Stimulated activated effector memory CD8-positive, alpha-beta T cell treated with anti-CD3 and anti-CD28 coated beads, Interleukin-12 subunit alpha, Interleukin-12 subunit beta, amount 100 ng/mL, for 72 hours (primary cell): ENCODE measurements around the gene CNOT4.

Experiments used
- ATAC-seq: fragments of 150-1000 bp; cut with Tn5 transposase; 2 replicates; pipeline ENCODE4 v1.10.0; 2021
- DNase-seq, 2 donors: peaks; one replicate each; pipeline ENCODE4 v3.0.0; 2021 to 2022; ENCODE audit warnings: low spot score in 2 of 2
- H3K27ac Mint-ChIP-seq: one replicate; pipeline ENCODE4 v1.8.0; 2022; ENCODE audit warnings: mild to moderate bottlenecking, mixed read lengths
- H3K36me3 Mint-ChIP-seq: one replicate; pipeline ENCODE4 v1.8.0; 2022; ENCODE audit warnings: mild to moderate bottlenecking, mixed read lengths
- H3K4me1 Mint-ChIP-seq: one replicate; pipeline ENCODE4 v1.8.0; 2022; ENCODE audit warnings: mixed read lengths
- H3K4me3 Mint-ChIP-seq: one replicate; pipeline ENCODE4 v1.8.0; 2022; ENCODE audit warnings: mild to moderate bottlenecking, mixed read lengths
- H3K9me3 Mint-ChIP-seq: one replicate; pipeline ENCODE4 v1.8.0; 2022; ENCODE audit warnings: mixed read lengths

Gene CNOT4

GRCh38 chr7:135509839-135510591 lies at the start of gene CNOT4:
Gene CNOT4, minus strand, starts transcription at chr7:135510102. Its CDS starts 71,771 bp downstream, at chr7:135438331.
- Mint-ChIP-seq H3K9me3 (no peaks in the 10 kb centered on the region), H3K4me1 (no peaks in the 10 kb centered on the region), H3K36me3 (peaks cover 4% of the 10 kb centered on the region), H3K27ac (no peak within 1 kb of the TSS), H3K4me3 (no peak within 1 kb of the TSS)
- DNase-seq, result peak; percentile 80 to 92
- ATAC-seq, result peak; percentile 97

GRCh38 chr7:135558881-135559280 lies 49.0 kb upstream of the CNOT4 start:
- Mint-ChIP-seq H3K4me1 (peaks cover 21% of the 10 kb centered on the region), H3K27ac (no peak overlapping the region), H3K36me3 (peaks cover 24% of the 10 kb centered on the region), H3K4me3 (no peak overlapping the region), H3K9me3 (no peaks in the 10 kb centered on the region)
- ATAC-seq, result no peak
- DNase-seq, result no peak

- Mint-ChIP-seq H3K4me3 (no peak overlapping the region), H3K9me3 (no peaks in the 10 kb centered on the region), H3K4me1 (peaks cover 21% of the 10 kb centered on the region), H3K36me3 (peaks cover 24% of the 10 kb centered on the region), H3K27ac (no peak overlapping the region)
- DNase-seq (peak; percentile 41 to 79), ATAC-seq (peak; percentile 83)
Measured at GRCh38 chr7:135558337-135558767, 48.5 kb upstream of the CNOT4 start.

GRCh38 chr7:135557455-135558336 lies 47.8 kb upstream of the CNOT4 start, which contains the start of gene NUP205:
Gene NUP205, plus strand, starts transcription at chr7:135557917. Its CDS starts 28 bp downstream, at chr7:135557945.
- peak; percentile 81 to 93 for DNase-seq
- H3K9me3 Mint-ChIP-seq, result no peaks in the 10 kb centered on the region
- no peak within 1 kb of the TSS for H3K27ac Mint-ChIP-seq
- peaks cover 17% of the 10 kb centered on the region for H3K4me1 Mint-ChIP-seq
- no peak within 1 kb of the TSS for H3K4me3 Mint-ChIP-seq
- peaks cover 20% of the 10 kb centered on the region for H3K36me3 Mint-ChIP-seq
- ATAC-seq, result peak; percentile 90

- no peaks in the 10 kb centered on the region for H3K36me3 Mint-ChIP-seq
- no peaks in the 10 kb centered on the region for H3K4me1 Mint-ChIP-seq
- no peak overlapping the region for H3K27ac Mint-ChIP-seq
- no peaks in the 10 kb centered on the region for H3K9me3 Mint-ChIP-seq
- DNase-seq, result no peak
- ATAC-seq, result no peak
- H3K4me3 Mint-ChIP-seq, result no peak overlapping the region
Measured at GRCh38 chr7:135553346-135553745, 43.4 kb upstream of the CNOT4 start.

GRCh38 chr7:135552148-135552547 lies 42.2 kb upstream of the CNOT4 start:
- H3K4me1 Mint-ChIP-seq, result no peaks in the 10 kb centered on the region
- H3K27ac Mint-ChIP-seq, result no peak overlapping the region
- DNase-seq, result no peak
- no peaks in the 10 kb centered on the region for H3K9me3 Mint-ChIP-seq
- no peaks in the 10 kb centered on the region for H3K36me3 Mint-ChIP-seq
- no peak overlapping the region for H3K4me3 Mint-ChIP-seq
- no peak for ATAC-seq

GRCh38 chr7:135550196-135550595 lies 40.3 kb upstream of the CNOT4 start:
- no peaks in the 10 kb centered on the region for H3K4me1 Mint-ChIP-seq
- H3K36me3 Mint-ChIP-seq, result no peaks in the 10 kb centered on the region
- no peak overlapping the region for H3K27ac Mint-ChIP-seq
- ATAC-seq (no peak), DNase-seq (no peak)
- H3K4me3 Mint-ChIP-seq, result no peak overlapping the region
- H3K9me3 Mint-ChIP-seq, result no peaks in the 10 kb centered on the region

GRCh38 chr7:135541029-135541428 lies 31.1 kb upstream of the CNOT4 start:
- Mint-ChIP-seq H3K4me3 (no peak overlapping the region), H3K36me3 (no peaks in the 10 kb centered on the region), H3K27ac (no peak overlapping the region), H3K4me1 (no peaks in the 10 kb centered on the region), H3K9me3 (no peaks in the 10 kb centered on the region)
- no peak for ATAC-seq
- no peak for DNase-seq

GRCh38 chr7:135539629-135540028 lies 29.7 kb upstream of the CNOT4 start:
- Mint-ChIP-seq H3K4me1 (no peaks in the 10 kb centered on the region), H3K4me3 (no peak overlapping the region), H3K36me3 (no peaks in the 10 kb centered on the region), H3K27ac (no peak overlapping the region), H3K9me3 (no peaks in the 10 kb centered on the region)
- ATAC-seq (no peak), DNase-seq (no peak)

- no peaks in the 10 kb centered on the region for H3K4me1 Mint-ChIP-seq
- H3K27ac Mint-ChIP-seq, result no peak overlapping the region
- DNase-seq (no peak), ATAC-seq (no peak)
- no peaks in the 10 kb centered on the region for H3K9me3 Mint-ChIP-seq
- no peak overlapping the region for H3K4me3 Mint-ChIP-seq
- no peaks in the 10 kb centered on the region for H3K36me3 Mint-ChIP-seq
Measured at GRCh38 chr7:135538376-135538775, 28.5 kb upstream of the CNOT4 start.

GRCh38 chr7:135537905-135538304 lies 28.0 kb upstream of the CNOT4 start:
- Mint-ChIP-seq H3K36me3 (no peaks in the 10 kb centered on the region), H3K9me3 (no peaks in the 10 kb centered on the region), H3K4me1 (no peaks in the 10 kb centered on the region), H3K4me3 (no peak overlapping the region), H3K27ac (no peak overlapping the region)
- no peak for DNase-seq
- no peak for ATAC-seq

- Mint-ChIP-seq H3K4me3 (no peak overlapping the region), H3K4me1 (no peaks in the 10 kb centered on the region), H3K27ac (no peak overlapping the region), H3K9me3 (no peaks in the 10 kb centered on the region), H3K36me3 (no peaks in the 10 kb centered on the region)
- ATAC-seq (no peak), DNase-seq (no peak)
Measured at GRCh38 chr7:135537453-135537852, 27.6 kb upstream of the CNOT4 start.

GRCh38 chr7:135536150-135536549 lies 26.2 kb upstream of the CNOT4 start:
- DNase-seq (no peak), ATAC-seq (no peak)
- H3K27ac Mint-ChIP-seq, result no peak overlapping the region

GRCh38 chr7:135527025-135527424 lies 17.1 kb upstream of the CNOT4 start:
- H3K4me1 Mint-ChIP-seq, result no peaks in the 10 kb centered on the region
- ATAC-seq, result no peak
- no peak overlapping the region for H3K4me3 Mint-ChIP-seq
- no peak for DNase-seq
- H3K9me3 Mint-ChIP-seq, result no peaks in the 10 kb centered on the region
- H3K36me3 Mint-ChIP-seq, result no peaks in the 10 kb centered on the region
- H3K27ac Mint-ChIP-seq, result no peak overlapping the region

More at GRCh38 chr7:135536150-135536549, 26.2 kb upstream of the CNOT4 start:
- Mint-ChIP-seq H3K36me3 (no peaks in the 10 kb centered on the region), H3K9me3 (no peaks in the 10 kb centered on the region), H3K4me3 (no peak overlapping the region), H3K4me1 (no peaks in the 10 kb centered on the region)

- Mint-ChIP-seq H3K27ac (no peak overlapping the region), H3K4me1 (no peaks in the 10 kb centered on the region), H3K4me3 (no peak overlapping the region), H3K9me3 (no peaks in the 10 kb centered on the region), H3K36me3 (no peaks in the 10 kb centered on the region)
- DNase-seq (no peak), ATAC-seq (no peak)
Measured at GRCh38 chr7:135525426-135525825, 15.5 kb upstream of the CNOT4 start.

- no peaks in the 10 kb centered on the region for H3K9me3 Mint-ChIP-seq
- no peak for DNase-seq
- H3K27ac Mint-ChIP-seq, result no peak overlapping the region
Measured at GRCh38 chr7:135523146-135523545, 13.2 kb upstream of the CNOT4 start.

More at GRCh38 chr7:135523146-135523545, 13.2 kb upstream of the CNOT4 start:
- Mint-ChIP-seq H3K4me1 (no peaks in the 10 kb centered on the region), H3K4me3 (no peak overlapping the region), H3K36me3 (no peaks in the 10 kb centered on the region)
- no peak for ATAC-seq
